Measurements from ENCODE around the gene KPTN.

Gene KPTN

DNA sequence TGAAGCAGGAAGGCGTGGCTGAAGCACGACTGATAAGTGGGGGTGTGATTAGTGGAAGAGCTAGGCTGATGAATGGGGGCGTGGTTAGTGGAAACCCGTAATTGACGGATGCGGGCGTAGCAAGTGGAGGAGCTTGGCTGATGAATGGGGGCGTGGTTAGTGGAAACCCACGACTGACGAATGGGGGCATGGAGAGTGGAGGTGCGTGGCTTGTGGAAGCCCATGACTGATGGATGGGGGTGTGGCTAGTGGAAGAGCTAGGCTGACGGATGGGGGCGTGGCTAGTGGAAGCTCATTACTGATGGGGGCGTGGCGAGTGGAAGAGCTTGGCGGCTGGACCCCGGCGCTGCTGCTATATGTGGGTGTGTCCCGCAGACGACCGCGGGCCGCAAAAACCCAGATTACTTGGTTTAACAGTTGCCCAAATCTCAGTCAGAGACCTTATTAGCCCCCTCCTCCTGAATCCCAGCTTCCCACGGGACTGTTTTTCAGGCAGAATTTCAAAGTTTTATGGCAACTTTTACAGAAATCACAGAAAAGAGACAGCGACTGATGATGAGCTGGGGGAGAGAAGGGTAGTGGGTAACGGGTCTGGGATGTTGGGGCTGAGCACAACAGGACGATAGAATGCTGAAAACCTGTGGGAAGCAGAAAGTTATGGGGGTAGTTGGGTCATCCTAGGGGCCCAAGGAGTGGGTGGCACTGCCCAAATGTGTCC, 55.7 kb downstream of the KPTN start:
- DNase-seq = peak; percentile 72
- Histone ChIP-seq H2AFZ (ENCODE audit: low read length) (no peak overlapping the region), H3K4me3 (ENCODE audit: low read length) (peak overlapping the region; percentile 38), H3K79me2 (ENCODE audit: low read length) (no peaks in the 10 kb centered on the region), H3K27me3 (replicated peaks; ENCODE audit: insufficient read depth, low read length) (peaks cover 69% of the 10 kb centered on the region), H3K36me3 (replicated peaks; ENCODE audit: insufficient read depth, low read length) (no peaks in the 10 kb centered on the region), H3K9me3 (replicated peaks; ENCODE audit: insufficient read depth, low read length) (no peaks in the 10 kb centered on the region), H3F3A (ENCODE audit: insufficient read depth, low read length) (peaks cover 9% of the 10 kb centered on the region), H3K9ac (ENCODE audit: low read length) (no peak overlapping the region), H3K27ac (ENCODE audit: low read length) (no peak overlapping the region), H3K4me1 (ENCODE audit: low read length) (peaks cover 15% of the 10 kb centered on the region), H3K9me2 (replicated peaks; ENCODE audit: insufficient read depth, low read length) (no peaks in the 10 kb centered on the region), H3K4me2 (ENCODE audit: low read depth, low read length) (peak overlapping the region; percentile 81), H4K20me1 (ENCODE audit: insufficient read depth, low read length) (no peaks in the 10 kb centered on the region)
- TF ChIP-seq EZH2 (optimal IDR thresholded peaks at IDR 0.05; ENCODE audit: low read depth, low read length) (no peak), EZH2phosphoT487 (IDR thresholded peaks at IDR 0.05; ENCODE audit: low read length) (no peak)
- TF ChIP-seq, protein P1, sequence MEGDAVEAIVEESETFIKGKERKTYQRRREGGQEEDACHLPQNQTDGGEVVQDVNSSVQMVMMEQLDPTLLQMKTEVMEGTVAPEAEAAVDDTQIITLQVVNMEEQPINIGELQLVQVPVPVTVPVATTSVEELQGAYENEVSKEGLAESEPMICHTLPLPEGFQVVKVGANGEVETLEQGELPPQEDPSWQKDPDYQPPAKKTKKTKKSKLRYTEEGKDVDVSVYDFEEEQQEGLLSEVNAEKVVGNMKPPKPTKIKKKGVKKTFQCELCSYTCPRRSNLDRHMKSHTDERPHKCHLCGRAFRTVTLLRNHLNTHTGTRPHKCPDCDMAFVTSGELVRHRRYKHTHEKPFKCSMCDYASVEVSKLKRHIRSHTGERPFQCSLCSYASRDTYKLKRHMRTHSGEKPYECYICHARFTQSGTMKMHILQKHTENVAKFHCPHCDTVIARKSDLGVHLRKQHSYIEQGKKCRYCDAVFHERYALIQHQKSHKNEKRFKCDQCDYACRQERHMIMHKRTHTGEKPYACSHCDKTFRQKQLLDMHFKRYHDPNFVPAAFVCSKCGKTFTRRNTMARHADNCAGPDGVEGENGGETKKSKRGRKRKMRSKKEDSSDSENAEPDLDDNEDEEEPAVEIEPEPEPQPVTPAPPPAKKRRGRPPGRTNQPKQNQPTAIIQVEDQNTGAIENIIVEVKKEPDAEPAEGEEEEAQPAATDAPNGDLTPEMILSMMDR (IDR thresholded peaks at IDR 0.05; ENCODE audit: low read length) = no peak

DNA sequence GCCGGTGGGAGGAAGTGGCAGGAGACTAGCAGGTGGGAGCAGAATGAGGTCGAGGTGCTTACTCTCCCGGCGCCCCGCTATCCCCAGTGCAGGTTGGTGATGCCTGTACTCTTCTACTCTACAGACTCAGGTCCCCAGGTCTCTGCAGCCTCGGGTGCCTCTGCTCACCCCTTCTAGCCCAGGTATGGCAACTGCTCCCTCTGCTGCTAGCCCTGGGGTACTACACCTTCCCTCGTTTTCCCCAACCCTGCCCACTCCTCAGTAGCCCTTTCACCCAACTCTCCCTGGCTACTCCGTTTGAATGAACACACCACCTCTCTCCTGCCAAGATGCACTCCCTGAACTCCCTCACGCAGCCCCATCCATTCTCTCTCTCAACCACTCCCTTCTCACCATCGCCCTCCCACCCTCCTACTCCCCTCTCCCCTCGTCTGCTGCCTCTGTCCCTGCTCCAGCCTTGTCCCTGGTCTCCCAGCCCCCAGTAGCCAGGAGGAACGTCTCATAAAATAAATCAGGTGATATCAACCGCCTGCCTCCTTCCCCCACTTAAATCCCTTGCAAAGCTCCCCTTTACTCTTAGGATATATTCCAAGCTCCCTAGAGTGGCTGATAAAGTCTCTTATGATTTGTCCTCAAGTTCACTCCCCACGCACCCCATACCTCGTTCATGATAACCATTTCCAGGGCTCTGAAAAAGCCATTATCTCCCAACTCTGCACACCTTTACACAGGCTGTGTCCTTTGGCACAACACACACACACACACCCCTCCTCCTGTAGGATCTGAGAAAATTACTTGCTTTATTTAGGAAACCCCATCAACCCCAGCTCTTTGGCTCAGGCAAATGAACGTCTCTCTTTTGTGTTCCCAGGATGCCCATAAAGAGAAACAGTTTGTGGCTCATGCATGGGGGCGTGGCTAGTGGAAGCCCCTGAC, 56.5 kb downstream of the KPTN start:
- H3K9me2 ChIP-seq (replicated peaks; ENCODE audit: insufficient read depth, low read length) = no peaks in the 10 kb centered on the region
- H2AFZ ChIP-seq (ENCODE audit: low read length) = no peak overlapping the region
- TF ChIP-seq, protein P1 (IDR thresholded peaks at IDR 0.05; ENCODE audit: low read length) = peak; percentile 85
- no peak for TF ChIP-seq EZH2 (optimal IDR thresholded peaks at IDR 0.05; ENCODE audit: low read depth, low read length)
- no peaks in the 10 kb centered on the region for H4K20me1 ChIP-seq (ENCODE audit: insufficient read depth, low read length)
- peaks cover 75% of the 10 kb centered on the region for H3K27me3 ChIP-seq (replicated peaks; ENCODE audit: insufficient read depth, low read length)
- H3K9ac ChIP-seq (ENCODE audit: low read length) = no peak overlapping the region
- peaks cover 9% of the 10 kb centered on the region for H3F3A ChIP-seq (ENCODE audit: insufficient read depth, low read length)
- peaks cover 7% of the 10 kb centered on the region for H3K4me1 ChIP-seq (ENCODE audit: low read length)
- H3K9me3 ChIP-seq (replicated peaks; ENCODE audit: insufficient read depth, low read length) = no peaks in the 10 kb centered on the region
- H3K4me3 ChIP-seq (ENCODE audit: low read length) = peak overlapping the region; percentile 38; the same call in 1 of the 2 replicates
- no peaks in the 10 kb centered on the region for H3K36me3 ChIP-seq (replicated peaks; ENCODE audit: insufficient read depth, low read length)
- H3K27ac ChIP-seq (ENCODE audit: low read length) = no peak overlapping the region
- peak; percentile 43 for DNase-seq
- H3K79me2 ChIP-seq (ENCODE audit: low read length) = no peaks in the 10 kb centered on the region
- peak overlapping the region; percentile 81; the same call in 1 of the 2 replicates for H3K4me2 ChIP-seq (ENCODE audit: low read depth, low read length)

Data from MM.1S (cell line).